Astrocyte (in vitro differentiated cells and primary cell): ENCODE data around the gene DBNDD2. TPM values are rescaled to one million over a fixed set of nuclear protein-coding genes. Genes with fewer than 3 reads are reported as not detected.

Source experiments
- DNase-seq: peaks from one replicate; pipeline ENCODE4 v3.0.0-alpha.2; 2010; ENCODE audit warnings: low read depth
- FAIRE-seq: peaks from 2 replicates; lab custom pipeline; 2011; peaks lifted over from hg19 to GRCh38; lab: Jason Lieb, UNC
- H2AFZ ChIP-seq: 2 replicates; pipeline ENCODE4 v1.6.0; 2012; ENCODE audit warnings: low read depth, low read length, inconsistent platforms
- H3K27ac ChIP-seq: 2 replicates; pipeline ENCODE4 v1.5.1; 2011; ENCODE audit warnings: low read depth, low read length, inconsistent platforms
- H3K27me3 ChIP-seq: 2 replicates; pipeline ENCODE4 v1.6.0; 2011; ENCODE audit warnings: low read length, inconsistent platforms; ENCODE audit not compliant: insufficient read depth
- H3K36me3 ChIP-seq: 2 replicates; pipeline ENCODE4 v1.5.1; 2011; ENCODE audit warnings: low read length, inconsistent platforms; ENCODE audit not compliant: insufficient read depth
- H3K4me1 ChIP-seq: 2 replicates; pipeline ENCODE4 v1.5.1; 2011; ENCODE audit warnings: low read length, inconsistent platforms; ENCODE audit not compliant: insufficient read depth
- H3K4me2 ChIP-seq: 2 replicates; pipeline ENCODE4 v1.6.0; 2012; ENCODE audit warnings: low read length, inconsistent platforms
- H3K4me3 ChIP-seq: 2 replicates; pipeline ENCODE4 v1.5.1; 2011; ENCODE audit warnings: low read depth, mild to moderate bottlenecking, low read length, inconsistent platforms; ENCODE audit not compliant: insufficient read depth
- H3K79me2 ChIP-seq: 2 replicates; pipeline ENCODE4 v1.6.0; 2012; ENCODE audit warnings: mild to moderate bottlenecking, low read length, inconsistent platforms; ENCODE audit not compliant: insufficient read depth
- H3K9ac ChIP-seq: 2 replicates; pipeline ENCODE4 v1.6.0; 2012; ENCODE audit warnings: mild to moderate bottlenecking, low read length, inconsistent platforms
- H3K9me3 ChIP-seq: 2 replicates; pipeline ENCODE4 v1.5.1; 2012; ENCODE audit warnings: low read depth, mild to moderate bottlenecking, low read length, inconsistent platforms; ENCODE audit not compliant: insufficient read depth
- H4K20me1 ChIP-seq: 2 replicates; pipeline ENCODE4 v1.6.0; 2012; ENCODE audit warnings: low read length, inconsistent platforms; ENCODE audit not compliant: insufficient read depth
- H3K27ac Mint-ChIP-seq: one replicate; pipeline ENCODE4 v1.8.0; 2021; ENCODE audit warnings: mild to moderate bottlenecking, mixed read lengths; ENCODE audit not compliant: unreplicated experiment
- H3K27me3 Mint-ChIP-seq: one replicate; pipeline ENCODE4 v1.8.0; 2021; ENCODE audit warnings: low read depth, mixed read lengths; ENCODE audit not compliant: unreplicated experiment
- H3K36me3 Mint-ChIP-seq: one replicate; pipeline ENCODE4 v1.8.0; 2021; ENCODE audit warnings: low read depth, mixed read lengths; ENCODE audit not compliant: unreplicated experiment
- H3K4me1 Mint-ChIP-seq: one replicate; pipeline ENCODE4 v1.8.0; 2021; ENCODE audit warnings: low read depth, mixed read lengths; ENCODE audit not compliant: unreplicated experiment
- H3K4me3 Mint-ChIP-seq: one replicate; pipeline ENCODE4 v1.8.0; 2021; ENCODE audit warnings: mild to moderate bottlenecking, moderate library complexity, mixed read lengths; ENCODE audit not compliant: unreplicated experiment
- H3K9me3 Mint-ChIP-seq: one replicate; pipeline ENCODE4 v1.8.0; 2021; ENCODE audit warnings: mild to moderate bottlenecking, mixed read lengths; ENCODE audit not compliant: unreplicated experiment
- EZH2 ChIP-seq: IDR thresholded peaks from 2 replicates; pipeline ENCODE4 v1.6.1; 2012; ENCODE audit warnings: mild to moderate bottlenecking, low read length, inconsistent platforms; ENCODE audit not compliant: insufficient read depth
- total RNA-seq: library from RNA; stranded (reverse); gene quantifications from 2 replicates; pipeline ENCODE4 v1.2.1, GENCODE V29; 2021
- TF ChIP-seq, protein P1 (sequence below): IDR thresholded peaks from 2 replicates; pipeline ENCODE4 v1.5.1; 2011; ENCODE audit warnings: low read depth, mild to moderate bottlenecking, inconsistent platforms, low read length, moderate library complexity; ENCODE audit not compliant: insufficient read depth

Gene DBNDD2
- total RNA-seq, 1 donor from 2014 or later = 11.3 TPM

DNA sequence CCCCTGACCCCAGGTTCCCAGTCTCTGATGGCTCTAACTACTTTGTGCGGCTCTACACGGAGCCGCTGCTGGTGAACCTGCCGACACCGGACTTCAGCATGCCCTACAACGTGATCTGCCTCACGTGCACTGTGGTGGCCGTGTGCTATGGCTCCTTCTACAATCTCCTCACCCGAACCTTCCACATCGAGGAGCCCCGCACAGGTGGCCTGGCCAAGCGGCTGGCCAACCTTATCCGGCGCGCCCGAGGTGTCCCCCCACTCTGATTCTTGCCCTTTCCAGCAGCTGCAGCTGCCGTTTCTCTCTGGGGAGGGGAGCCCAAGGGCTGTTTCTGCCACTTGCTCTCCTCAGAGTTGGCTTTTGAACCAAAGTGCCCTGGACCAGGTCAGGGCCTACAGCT lies 17.5 kb downstream of the DBNDD2 start:
- H3K27me3 Mint-ChIP-seq = no peaks in the 10 kb centered on the region
- Histone ChIP-seq H3K27me3 (no peaks in the 10 kb centered on the region), H3K79me2 (no peaks in the 10 kb centered on the region), H3K27ac (no peak overlapping the region), H3K9me3 (no peaks in the 10 kb centered on the region), H4K20me1 (no peaks in the 10 kb centered on the region), H2AFZ (no peak overlapping the region), H3K4me2 (no peak overlapping the region), H3K36me3 (peaks cover 25% of the 10 kb centered on the region), H3K9ac (no peak overlapping the region), H3K4me1 (no peaks in the 10 kb centered on the region), H3K4me3 (no peak overlapping the region)
- H3K4me3 Mint-ChIP-seq = peak overlapping the region; percentile 20
- TF ChIP-seq, protein P1, sequence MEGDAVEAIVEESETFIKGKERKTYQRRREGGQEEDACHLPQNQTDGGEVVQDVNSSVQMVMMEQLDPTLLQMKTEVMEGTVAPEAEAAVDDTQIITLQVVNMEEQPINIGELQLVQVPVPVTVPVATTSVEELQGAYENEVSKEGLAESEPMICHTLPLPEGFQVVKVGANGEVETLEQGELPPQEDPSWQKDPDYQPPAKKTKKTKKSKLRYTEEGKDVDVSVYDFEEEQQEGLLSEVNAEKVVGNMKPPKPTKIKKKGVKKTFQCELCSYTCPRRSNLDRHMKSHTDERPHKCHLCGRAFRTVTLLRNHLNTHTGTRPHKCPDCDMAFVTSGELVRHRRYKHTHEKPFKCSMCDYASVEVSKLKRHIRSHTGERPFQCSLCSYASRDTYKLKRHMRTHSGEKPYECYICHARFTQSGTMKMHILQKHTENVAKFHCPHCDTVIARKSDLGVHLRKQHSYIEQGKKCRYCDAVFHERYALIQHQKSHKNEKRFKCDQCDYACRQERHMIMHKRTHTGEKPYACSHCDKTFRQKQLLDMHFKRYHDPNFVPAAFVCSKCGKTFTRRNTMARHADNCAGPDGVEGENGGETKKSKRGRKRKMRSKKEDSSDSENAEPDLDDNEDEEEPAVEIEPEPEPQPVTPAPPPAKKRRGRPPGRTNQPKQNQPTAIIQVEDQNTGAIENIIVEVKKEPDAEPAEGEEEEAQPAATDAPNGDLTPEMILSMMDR = no peak
- TF ChIP-seq EZH2 = no peak
- H3K4me1 Mint-ChIP-seq = no peaks in the 10 kb centered on the region
- peaks cover 7% of the 10 kb centered on the region for H3K36me3 Mint-ChIP-seq
- FAIRE-seq = no peak
- no peak overlapping the region for H3K27ac Mint-ChIP-seq
- DNase-seq = no peak
- no peaks in the 10 kb centered on the region for H3K9me3 Mint-ChIP-seq

DNA sequence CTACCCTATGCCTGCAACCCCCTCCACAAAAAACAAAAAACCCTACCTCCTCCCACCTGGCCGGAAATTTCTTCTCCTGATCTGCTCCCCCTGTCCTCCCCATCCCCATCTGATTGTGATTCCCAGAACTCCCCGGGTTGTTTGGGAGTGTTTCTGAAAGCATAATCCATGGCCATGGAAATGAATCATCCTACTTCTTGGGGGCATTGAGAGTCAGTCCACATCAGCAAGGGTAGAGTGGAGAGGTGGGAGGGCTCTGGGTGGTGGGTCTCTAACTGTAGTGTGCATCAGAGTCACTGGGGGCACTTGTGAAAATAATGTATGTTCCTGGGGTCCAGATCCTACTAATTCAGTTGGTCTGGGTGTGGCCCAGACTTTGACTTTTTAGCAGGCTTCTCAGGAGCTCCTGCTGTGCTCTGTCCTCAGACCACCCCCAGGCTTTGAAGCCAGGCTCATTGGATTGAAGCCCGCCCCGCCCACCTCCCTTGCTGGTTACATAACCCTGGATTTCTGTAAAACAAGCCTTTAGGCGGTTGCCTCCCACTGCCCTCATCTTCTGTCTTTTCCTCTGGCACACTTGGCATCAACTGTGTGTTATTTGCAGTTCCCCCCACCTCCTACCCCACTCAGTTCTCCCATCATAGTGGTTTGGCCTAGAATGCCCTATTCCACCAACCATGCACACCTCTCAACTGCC lies 18.4 kb downstream of the DBNDD2 start:
- Histone ChIP-seq H3K4me2 (no peak overlapping the region), H3K27ac (no peak overlapping the region), H3K27me3 (no peaks in the 10 kb centered on the region), H3K79me2 (no peaks in the 10 kb centered on the region), H3K4me3 (no peak overlapping the region), H3K9me3 (no peaks in the 10 kb centered on the region), H2AFZ (no peak overlapping the region), H3K36me3 (peaks cover 16% of the 10 kb centered on the region), H3K9ac (no peak overlapping the region), H3K4me1 (no peaks in the 10 kb centered on the region), H4K20me1 (no peaks in the 10 kb centered on the region)
- Mint-ChIP-seq H3K36me3 (peaks cover 7% of the 10 kb centered on the region), H3K27ac (no peak overlapping the region), H3K4me3 (no peak overlapping the region), H3K9me3 (no peaks in the 10 kb centered on the region), H3K27me3 (no peaks in the 10 kb centered on the region), H3K4me1 (no peaks in the 10 kb centered on the region)
- FAIRE-seq (no peak), DNase-seq (no peak)
- TF ChIP-seq EZH2 = no peak
- TF ChIP-seq, protein P1 = no peak
